GM18870 (cell line): ENCODE data around the gene ATP13A4.
"Not testable (repeated sequence)": the region's sequence is repeated elsewhere in the genome, so short reads cannot be mapped to it uniquely, and the experiment has no call there.

Experiments used
- ATAC-seq: cut with Tn5 transposase; IDR thresholded peaks from one replicate; pipeline ENCODE4 v1.9.1; 2021; ENCODE audit warnings: moderate library complexity; ENCODE audit not compliant: unreplicated experiment

Gene ATP13A4

DNA sequence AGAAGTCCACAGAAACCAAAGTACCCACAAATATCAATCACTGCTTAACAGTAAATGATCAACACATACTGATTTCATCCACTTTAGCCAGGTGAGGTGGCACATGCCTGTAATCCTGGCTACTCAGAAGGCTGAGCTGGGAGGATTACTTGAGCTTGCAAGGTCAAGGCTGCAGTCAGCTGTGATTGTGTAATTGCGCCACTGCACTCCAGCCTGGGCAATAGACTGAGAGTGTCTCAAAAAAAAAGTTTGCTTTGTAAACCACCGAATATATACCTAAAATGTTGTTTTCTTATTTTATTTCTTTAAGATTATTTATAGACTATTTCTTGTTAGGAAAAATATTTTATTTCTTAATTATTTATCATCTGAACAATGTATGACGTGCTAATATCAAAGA is 8.7 kb upstream of the ATP13A4 start:
- no peak for ATAC-seq

- ATAC-seq, result no peak
These were observed 6.2 kb upstream of the ATP13A4 start for GRCh38 chr3:193560870-193561269.

DNA sequence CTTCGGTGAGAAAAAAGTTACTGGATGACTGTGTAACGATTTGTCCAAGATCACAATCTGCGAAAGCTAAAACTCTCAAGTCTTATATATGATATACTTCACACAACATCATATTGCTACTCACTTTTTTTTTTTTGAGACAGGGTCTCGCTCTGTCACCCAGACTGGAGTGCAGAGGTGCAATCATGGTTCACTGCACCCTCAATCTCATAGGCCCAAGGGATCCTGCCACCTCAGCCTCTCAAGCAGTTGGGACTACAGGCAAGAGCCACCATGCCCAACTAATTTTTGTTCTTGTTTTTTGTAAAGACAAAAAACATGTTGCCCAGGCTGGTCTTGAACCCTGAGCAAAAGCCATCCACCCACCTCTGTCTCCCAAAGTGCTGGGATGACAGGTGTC is 5.4 kb upstream of the ATP13A4 start:
- ATAC-seq, result no peak

DNA sequence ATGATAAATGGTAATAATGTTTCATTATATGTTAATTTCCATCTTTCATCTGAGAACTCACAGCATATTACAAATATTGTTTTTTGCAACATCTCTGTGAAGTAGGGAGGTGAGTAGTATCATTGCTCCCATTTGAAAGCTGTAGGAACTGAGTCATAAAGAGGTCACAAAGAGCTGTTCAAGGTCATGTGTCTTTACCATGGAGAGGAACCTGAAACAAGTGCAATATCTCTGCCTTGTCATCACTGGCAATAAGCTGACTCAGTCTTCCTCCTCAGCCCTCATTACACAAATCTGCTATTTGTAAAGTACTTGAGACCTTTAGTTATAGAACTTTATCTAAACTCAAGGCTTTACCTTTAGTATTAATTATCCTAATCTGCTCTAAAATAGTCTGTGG is 4.4 kb upstream of the ATP13A4 start:
- ATAC-seq, result no peak

DNA sequence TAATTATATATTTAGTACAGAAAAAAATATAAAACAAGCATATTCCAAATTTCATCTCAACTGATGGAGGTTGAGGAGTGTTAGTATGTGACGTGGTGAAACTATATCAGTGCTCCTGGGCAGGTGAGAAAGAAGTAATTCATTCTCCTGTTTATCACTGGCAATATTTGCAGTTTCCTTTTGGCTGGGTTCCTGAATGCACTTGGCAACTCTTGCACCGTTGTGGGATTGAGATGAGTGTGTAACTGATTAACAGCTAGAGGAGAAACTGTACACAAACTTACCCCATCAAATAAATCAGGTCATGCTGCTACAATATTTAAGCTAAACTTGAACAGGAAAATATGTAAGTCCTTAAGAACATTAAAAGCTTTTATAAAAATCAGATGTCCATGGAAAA is 2.1 kb upstream of the ATP13A4 start:
- ATAC-seq, result no peak

- ATAC-seq, result no peak
These were observed 1.1 kb downstream of the ATP13A4 start for GRCh38 chr3:193553586-193553985.

DNA sequence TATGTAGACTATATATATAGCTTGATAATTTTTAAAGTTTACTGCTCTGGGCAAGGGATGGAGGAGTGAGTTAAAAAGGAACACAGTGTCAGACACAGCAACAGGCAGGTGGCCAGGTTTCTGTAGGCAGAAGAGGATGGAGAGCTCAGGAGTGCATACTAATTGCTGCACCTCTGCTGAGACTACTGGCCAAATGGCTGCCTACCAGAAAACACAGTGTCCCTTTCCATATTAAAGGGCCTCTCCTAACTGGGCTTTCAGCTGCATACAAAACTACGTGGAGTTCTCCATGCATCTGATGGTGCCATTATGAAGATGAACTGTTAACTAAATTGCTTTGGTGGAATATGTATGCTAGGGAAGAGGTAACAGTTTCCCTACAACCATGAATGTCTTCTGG is 1.8 kb downstream of the ATP13A4 start:
- no peak for ATAC-seq

- ATAC-seq, result no peak
These were observed 6.3 kb downstream of the ATP13A4 start for GRCh38 chr3:193548406-193548805.

GRCh38 chr3:193546129-193546528 is 8.6 kb downstream of the ATP13A4 start:
- ATAC-seq, result no peak

DNA sequence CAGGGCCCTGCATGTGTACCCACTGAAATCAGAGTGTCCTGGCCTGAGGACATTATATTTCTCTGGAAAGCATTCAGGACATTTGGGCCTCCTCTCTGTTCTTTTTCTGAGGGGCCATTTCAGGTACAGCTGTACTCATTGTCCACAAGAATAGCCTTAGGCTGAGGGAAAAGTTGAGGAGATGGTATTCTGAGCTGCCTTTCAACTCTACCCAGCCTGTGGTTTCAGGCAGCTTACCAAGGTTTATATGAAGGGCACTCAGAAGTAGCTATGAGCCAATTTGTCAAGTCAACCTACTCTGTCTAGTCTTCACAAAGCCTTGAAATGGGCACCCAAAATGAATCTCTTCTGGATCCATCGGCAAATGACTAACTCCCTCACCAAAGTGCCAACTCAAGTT is 9.4 kb downstream of the ATP13A4 start:
- ATAC-seq, result no peak

DNA sequence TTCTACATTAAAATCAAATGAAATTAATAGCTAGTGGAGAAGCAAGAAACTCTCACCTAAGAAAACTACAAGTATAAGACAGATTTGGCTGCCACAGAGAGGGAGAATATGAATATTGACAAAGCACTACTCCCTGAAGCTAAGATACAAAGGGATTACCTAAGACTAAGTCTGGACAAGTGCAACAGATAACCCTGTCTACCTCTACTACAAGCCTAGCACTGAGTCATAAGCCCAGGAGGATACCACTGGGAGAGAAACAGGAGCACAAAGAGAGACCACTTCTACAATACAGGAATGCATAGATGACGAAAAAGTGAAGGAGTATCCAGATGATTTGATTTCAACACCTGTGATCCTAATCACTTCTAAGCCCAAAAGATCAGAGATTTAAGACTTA is 10.4 kb downstream of the ATP13A4 start:
- no peak for ATAC-seq

DNA sequence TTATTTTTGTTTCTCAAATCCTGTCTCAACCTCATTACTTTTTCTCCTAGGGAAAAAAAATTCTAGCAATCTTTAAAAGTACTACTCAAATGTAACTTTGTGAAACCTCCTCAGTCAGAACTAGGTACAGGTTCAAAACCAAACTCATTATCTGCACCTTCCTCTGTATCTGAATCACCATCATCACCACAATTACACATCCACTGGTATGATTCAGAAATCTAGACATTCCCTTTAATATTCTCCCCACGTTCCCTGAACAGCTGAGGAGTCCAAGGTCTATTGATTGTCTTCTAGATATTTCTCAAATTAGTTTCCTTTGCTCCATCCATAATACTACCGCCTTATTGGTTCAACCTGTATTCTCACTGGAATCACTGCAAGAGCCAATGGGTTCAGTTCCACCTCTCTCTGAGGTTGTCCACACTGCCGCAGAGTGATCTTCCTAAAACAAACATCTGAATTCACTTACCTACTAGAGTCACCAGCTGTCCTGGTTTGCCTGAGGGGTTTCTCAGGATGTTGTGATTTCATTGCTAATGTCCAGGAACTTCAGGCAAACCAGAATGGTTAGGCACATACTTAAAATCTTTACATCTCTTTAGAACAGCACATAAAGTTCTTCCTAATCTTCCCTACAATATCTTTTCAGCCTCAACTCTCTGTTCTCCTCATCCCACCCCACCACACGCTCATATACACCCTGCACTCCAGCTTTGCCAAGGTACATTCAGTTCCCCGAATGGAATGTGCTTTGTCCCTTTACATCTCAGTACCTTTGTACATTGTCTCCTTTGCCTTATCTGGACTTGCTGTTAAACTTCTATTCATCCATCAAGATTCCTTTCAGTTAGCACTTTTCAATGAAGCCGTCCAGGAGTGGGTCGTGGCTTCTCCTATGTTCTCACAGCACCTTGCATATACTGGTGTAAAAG is 24.2 kb downstream of the ATP13A4 start:
- ATAC-seq, result no peak

DNA sequence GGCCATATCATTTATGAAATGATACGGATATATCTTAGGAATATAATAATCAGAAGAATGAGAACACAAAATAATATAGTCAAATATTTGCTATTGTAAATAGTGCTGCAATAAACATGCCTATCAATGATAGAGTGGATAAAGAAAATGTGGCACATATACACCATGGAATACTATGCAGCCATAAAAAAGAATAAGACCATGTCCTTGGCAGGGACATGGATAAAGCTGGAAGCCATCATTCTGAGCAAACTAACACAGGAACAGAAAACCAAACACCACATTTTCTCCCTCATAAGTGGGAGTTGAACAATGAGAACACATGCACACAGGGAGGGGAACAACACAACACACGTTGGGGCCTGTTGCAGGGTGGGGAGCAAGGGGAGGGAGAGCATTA is 28.6 kb downstream of the ATP13A4 start:
- ATAC-seq, result not testable (repeated sequence)

GRCh38 chr3:193522473-193522872 is 32.2 kb downstream of the ATP13A4 start:
- ATAC-seq, result no peak

- ATAC-seq, result no peak
These were observed 34.0 kb downstream of the ATP13A4 start for GRCh38 chr3:193520738-193521137.

GRCh38 chr3:193515966-193516365 is 38.7 kb downstream of the ATP13A4 start:
- no peak for ATAC-seq

- ATAC-seq, result no peak
These were observed 44.5 kb downstream of the ATP13A4 start for GRCh38 chr3:193510154-193510553.

- ATAC-seq, result no peak
These were observed 45.4 kb downstream of the ATP13A4 start for GRCh38 chr3:193509103-193509965.

- ATAC-seq, result no peak
These were observed 46.6 kb downstream of the ATP13A4 start for GRCh38 chr3:193508108-193508507.

DNA sequence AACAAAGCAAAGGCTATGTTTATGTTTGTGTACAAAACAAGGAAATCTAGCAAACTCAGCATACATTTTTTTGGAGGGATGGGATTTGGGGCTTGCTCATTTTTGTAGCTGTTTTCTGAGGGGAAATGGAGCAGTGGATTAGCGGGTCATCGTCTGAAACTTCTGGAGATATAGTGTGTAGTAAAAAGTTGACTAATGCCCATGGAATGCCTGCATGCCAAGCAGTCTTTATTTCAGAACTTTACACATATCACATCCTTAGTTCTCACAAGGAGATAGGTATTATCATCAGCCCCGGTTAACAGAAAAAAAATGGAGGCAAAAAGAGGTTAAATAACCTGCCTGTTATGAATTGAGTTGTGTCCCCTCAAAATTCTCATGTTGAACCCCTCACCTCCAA is 47.1 kb downstream of the ATP13A4 start:
- no peak for ATAC-seq

- no peak for ATAC-seq
These were observed 47.8 kb downstream of the ATP13A4 start for GRCh38 chr3:193506921-193507320.

GRCh38 chr3:193502871-193503270 is 51.8 kb downstream of the ATP13A4 start:
- ATAC-seq, result no peak
